T-cell (primary cell): ENCODE measurements around the gene CELSR3. TPM values are rescaled to one million over a fixed set of nuclear protein-coding genes. Genes with fewer than 3 reads are reported as not detected.

ENCODE experiments used
- ATAC-seq, 4 experiments: fragments of 200-7000 bp in 3 of 4; fragments of 150-1000 bp in 1 of 4; cut with Tn5 transposase; replicated peaks in 1 of 4; 1 replicate in 3 of 4; 2 replicates in 1 of 4; pipeline ENCODE4 v1.10.0; 2021; ENCODE audit warnings: moderate library complexity in 3 of 4, mild to moderate bottlenecking in 2 of 4, moderate number of reproducible peaks in 1 of 4
- CTCF ChIA-PET, 2 donors: fragments of 300-600 bp; sonication (Branson Sonifier 250); formaldehyde crosslinking; loops; one replicate each; lab custom pipeline; 2022; ENCODE audit warnings: antibody characterized with exemption in 2 of 2; lab: Charles Lee
- POLR2A ChIA-PET, 2 donors: fragments of 300-600 bp; sonication (Branson Sonifier 250); formaldehyde crosslinking; loops; one replicate each; lab custom pipeline; 2022; ENCODE audit warnings: antibody characterized with exemption in 2 of 2; lab: Charles Lee
- DNase-seq, 35 experiments: peaks; one replicate each; pipeline versions ENCODE4 v3.0.0 to v3.0.0-alpha.2; 2013 to 2023
- H3K27ac ChIP-seq: one replicate; pipeline ENCODE4 v1.5.1; 2013; ENCODE audit warnings: low read length
- H3K27me3 ChIP-seq, 2 experiments: replicated peaks in 1 of 2; 1 replicate in 1 of 2; 2 replicates in 1 of 2; pipeline versions ENCODE4 v1.6.1 to v1.7.0; 2013; ENCODE audit warnings: low read length in 1 of 2, mixed read lengths in 1 of 2; ENCODE audit not compliant: control insufficient read depth in 2 of 2, insufficient read depth in 2 of 2; ENCODE audit errors: extremely low read depth in 1 of 2
- H3K36me3 ChIP-seq, 2 donors: 1 replicate in 1 of 2; 2 replicates in 1 of 2; pipeline versions ENCODE4 v1.6.1 to v1.7.0; 2013; ENCODE audit warnings: low read length in 1 of 2; ENCODE audit not compliant: control insufficient read depth in 2 of 2, insufficient read depth in 1 of 2; ENCODE audit errors: extremely low read depth in 1 of 2
- H3K4me1 ChIP-seq, 2 experiments: 1 replicate in 1 of 2; 2 replicates in 1 of 2; pipeline versions ENCODE4 v1.6.1 to v1.7.0; 2013; ENCODE audit warnings: low read length in 2 of 2, mixed read lengths in 1 of 2; ENCODE audit not compliant: insufficient read depth in 2 of 2, control insufficient read depth in 1 of 2; ENCODE audit errors: extremely low read depth in 1 of 2
- H3K4me3 ChIP-seq, 2 donors: 1 replicate in 1 of 2; 2 replicates in 1 of 2; pipeline versions ENCODE4 v1.5.1 to v1.7.0; 2013; ENCODE audit warnings: mild to moderate bottlenecking in 2 of 2, low read length in 1 of 2, moderate library complexity in 1 of 2; ENCODE audit not compliant: control insufficient read depth in 1 of 2; ENCODE audit errors: extremely low read depth in 1 of 2
- H3K9me3 ChIP-seq: 2 replicates; pipeline ENCODE4 v1.7.0; 2013
- H3K27ac Mint-ChIP-seq, 2 donors: one replicate each; pipeline ENCODE4 v1.8.0; 2020 to 2021; ENCODE audit warnings: mild to moderate bottlenecking in 2 of 2, mixed read lengths in 2 of 2
- H3K27me3 Mint-ChIP-seq, 2 donors: one replicate each; pipeline ENCODE4 v1.8.0; 2021 to 2022; ENCODE audit warnings: mixed read lengths in 2 of 2
- H3K36me3 Mint-ChIP-seq: one replicate; pipeline ENCODE4 v1.8.0; 2021; ENCODE audit warnings: mixed read lengths
- H3K4me1 Mint-ChIP-seq, 3 donors: one replicate each; pipeline ENCODE4 v1.8.0; 2020 to 2022; ENCODE audit warnings: mixed read lengths in 3 of 3, mild to moderate bottlenecking in 1 of 3
- H3K4me3 Mint-ChIP-seq, 3 donors: one replicate each; pipeline ENCODE4 v1.8.0; 2020 to 2022; ENCODE audit warnings: mild to moderate bottlenecking in 3 of 3, mixed read lengths in 3 of 3, moderate library complexity in 3 of 3
- H3K9me3 Mint-ChIP-seq, 3 donors: one replicate each; pipeline ENCODE4 v1.8.0; 2020 to 2022; ENCODE audit warnings: mixed read lengths in 3 of 3
- WGBS: methylation state at CpG from one replicate; pipeline ENCODE4 v1.1.5; 2013; ENCODE audit warnings: missing lambda C conversion rate; ENCODE audit not compliant: insufficient coverage; 5-methylcytosine and 5-hydroxymethylcytosine counted together
- total RNA-seq, 35 experiments: library from RNA in 6 of 35; stranded (reverse) in 6 of 35; fragments of 120-200 nt in 1 of 35; gene quantifications; one replicate each; pipeline versions ENCODE4 v1.2.1 to v1.2.4 and lab custom pipeline; 2013 to 2026

Gene CELSR3
- total RNA-seq, 5 donors from 2014 or later (not counting 1 experiment from before 2014, with no cell fraction given) = 5.6 to 7.4 (median 6.2) TPM

DNA sequence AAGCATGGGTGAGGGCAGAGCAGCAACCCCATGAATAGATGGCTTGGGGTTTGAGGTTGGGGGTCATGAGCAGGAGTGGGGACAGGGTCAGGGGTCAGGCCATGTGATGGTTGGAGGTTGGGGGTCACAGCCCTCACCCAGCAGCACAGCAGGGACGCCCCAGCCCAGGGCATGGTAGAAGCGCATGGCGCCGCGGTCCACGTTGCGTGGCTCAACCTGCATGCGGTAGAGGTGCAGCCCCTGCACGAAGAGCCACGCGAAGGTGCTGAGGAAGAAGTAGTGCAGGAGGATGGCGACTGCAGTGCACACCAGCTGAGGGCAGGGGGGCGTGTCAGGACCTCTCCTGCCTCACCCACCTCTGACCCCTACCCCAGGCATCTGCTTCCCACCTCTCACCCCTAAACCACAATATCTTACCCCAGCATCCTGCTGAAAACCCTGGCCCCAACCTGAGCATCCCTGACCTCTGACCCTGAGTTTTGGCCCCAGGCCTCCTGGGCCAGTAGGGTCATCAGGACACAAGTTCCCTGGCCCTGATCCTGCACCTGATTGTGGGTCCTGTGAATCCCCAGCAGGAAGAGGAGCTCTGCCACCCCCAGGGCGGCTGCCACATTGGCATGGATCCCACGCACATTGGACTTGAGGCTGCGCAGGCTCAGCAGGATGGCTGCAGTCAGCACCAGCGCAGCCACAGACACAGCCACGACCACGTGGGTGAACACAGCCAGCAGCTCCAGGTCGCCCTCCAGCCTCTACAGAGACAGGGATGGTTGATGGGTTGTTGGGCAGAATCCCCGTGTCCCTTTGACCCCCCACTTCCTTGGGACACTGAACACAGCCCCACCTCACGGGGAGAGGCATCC lies 17.6 kb downstream of the CELSR3 start:
- Histone ChIP-seq H3K4me3 (no peak overlapping the region), H3K27me3 (peaks cover 0 to 14% of the 10 kb centered on the region in 2 experiments), H3K27ac (no peak overlapping the region), H3K9me3 (no peaks in the 10 kb centered on the region), H3K4me1 (no peaks in the 10 kb centered on the region), H3K36me3 (no peaks in the 10 kb centered on the region)
- no peak for ATAC-seq
- POLR2A ChIA-PET = no interaction called here
- WGBS = 93% methylated on average over 14 of the region's 22 CpGs
- Mint-ChIP-seq H3K27me3 (no peaks in the 10 kb centered on the region), H3K36me3 (no peaks in the 10 kb centered on the region), H3K27ac (no peak overlapping the region), H3K4me1 (no peaks in the 10 kb centered on the region), H3K9me3 (no peaks in the 10 kb centered on the region), H3K4me3 (no peak overlapping the region)
- no peak for DNase-seq
- CTCF ChIA-PET = interaction anchor here in 1 of 2 donors (0.5 kb wide), 1 partner anchor 1452 kb away, joined by 4 read pairs; no protein-coding TSS in a partner anchor

DNA sequence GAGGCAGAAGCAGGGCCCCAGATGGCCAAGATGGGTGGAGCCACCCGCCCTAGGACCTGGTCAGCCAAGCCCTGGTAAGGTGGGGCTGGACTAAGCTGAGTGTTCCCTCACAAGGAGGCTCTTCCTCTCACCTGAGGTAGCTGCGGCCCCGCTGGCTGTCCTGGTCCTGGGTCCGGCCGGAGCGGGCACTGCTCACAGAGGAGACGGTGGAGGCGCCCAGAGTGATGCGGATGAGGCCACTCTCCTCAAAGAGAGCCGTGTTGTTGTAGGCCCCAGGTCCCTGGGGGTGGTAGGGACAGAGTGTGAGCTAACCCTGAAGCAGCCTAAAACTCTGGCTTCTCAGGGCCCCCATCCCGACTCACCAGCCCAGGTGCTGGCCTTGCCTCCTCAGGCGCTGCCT lies 20.1 kb downstream of the CELSR3 start:
- no peaks in the 10 kb centered on the region for H3K4me1 ChIP-seq
- ChIA-PET POLR2A (no interaction called here), CTCF (no interaction called here)
- no peaks in the 10 kb centered on the region for H3K36me3 ChIP-seq
- Mint-ChIP-seq H3K27me3 (no peaks in the 10 kb centered on the region), H3K36me3 (no peaks in the 10 kb centered on the region), H3K4me3 (no peak overlapping the region), H3K9me3 (no peaks in the 10 kb centered on the region), H3K27ac (no peak overlapping the region), H3K4me1 (peaks cover 0 to 4% (median 0%) of the 10 kb centered on the region in 3 donors)
- peaks cover 0 to 16% of the 10 kb centered on the region in 2 experiments for H3K27me3 ChIP-seq
- ATAC-seq (no peak), DNase-seq (no peak)
- WGBS = 90% methylated on average over 11 of the region's 12 CpGs
- H3K4me3 ChIP-seq = no peak overlapping the region
- no peak overlapping the region for H3K27ac ChIP-seq
- H3K9me3 ChIP-seq = no peaks in the 10 kb centered on the region

DNA sequence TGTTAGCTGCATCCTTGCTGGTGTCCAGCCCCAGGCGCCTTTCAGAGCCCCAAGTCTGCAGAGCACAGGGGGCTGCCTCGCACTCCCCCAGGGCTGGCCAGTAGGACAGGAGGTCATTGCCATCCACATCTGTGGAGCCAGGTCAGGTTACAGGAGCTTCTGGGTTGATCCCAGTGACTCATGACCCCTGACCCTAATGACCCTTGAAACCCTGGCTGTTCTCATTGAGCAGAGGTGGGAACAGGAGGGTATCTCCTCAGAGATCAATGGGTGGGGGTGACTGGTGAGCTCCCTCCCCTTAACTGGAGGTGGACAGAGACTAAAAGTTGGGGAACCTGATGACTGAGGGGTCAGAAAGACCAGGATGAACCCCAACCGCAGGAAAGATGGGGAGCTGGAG lies 21.3 kb downstream of the CELSR3 start:
- H3K36me3 Mint-ChIP-seq = no peaks in the 10 kb centered on the region
- Histone ChIP-seq H3K4me1 (peaks cover 0 to 2% of the 10 kb centered on the region in 2 experiments), H3K9me3 (no peaks in the 10 kb centered on the region), H3K27ac (no peak overlapping the region), H3K27me3 (peaks cover 0 to 16% of the 10 kb centered on the region in 2 experiments), H3K36me3 (no peaks in the 10 kb centered on the region), H3K4me3 (no peak overlapping the region)
- H3K4me1 Mint-ChIP-seq = peaks cover 0 to 4% (median 2%) of the 10 kb centered on the region in 3 donors
- no peak overlapping the region for H3K27ac Mint-ChIP-seq
- no peaks in the 10 kb centered on the region for H3K9me3 Mint-ChIP-seq
- ATAC-seq (no peak), DNase-seq (no peak)
- H3K4me3 Mint-ChIP-seq = no peak overlapping the region
- ChIA-PET POLR2A (no interaction called here), CTCF (no interaction called here)
- 94% methylated on average over 3 of the region's 3 CpGs for WGBS
- H3K27me3 Mint-ChIP-seq = no peaks in the 10 kb centered on the region

DNA sequence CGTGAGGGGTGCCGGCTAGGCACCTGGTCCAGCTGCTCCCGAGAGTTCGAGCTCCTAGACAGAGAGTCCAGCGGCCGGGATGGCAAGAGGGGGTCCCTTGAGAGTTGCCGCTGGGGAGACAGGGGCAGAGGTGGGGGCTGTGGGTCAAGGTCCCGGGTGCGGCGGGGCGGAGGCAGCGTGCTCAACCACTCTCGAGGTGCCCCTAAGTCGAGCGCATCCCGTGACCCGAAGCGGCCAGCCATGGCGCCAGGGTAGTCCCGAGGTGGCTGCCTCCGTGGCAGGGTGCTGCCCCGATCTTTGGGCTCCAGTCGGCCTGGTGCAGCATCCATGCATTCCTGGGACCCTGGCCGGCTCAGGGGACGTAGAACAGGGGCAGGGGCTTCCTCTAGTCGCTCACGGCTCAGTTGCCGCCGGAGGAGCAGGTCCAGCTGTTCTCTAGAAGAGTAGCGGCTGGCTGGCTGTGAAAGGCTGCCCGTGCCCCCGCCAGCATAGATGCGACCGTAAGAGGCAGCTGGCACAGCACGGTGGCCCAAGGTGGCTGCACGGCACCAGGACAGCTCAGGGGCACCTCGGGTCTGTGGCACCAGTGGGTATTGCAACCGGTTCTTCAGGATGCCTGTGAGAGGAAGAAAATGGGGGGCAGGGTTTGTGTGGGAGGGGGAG lies 22.6 kb downstream of the CELSR3 start:
- Mint-ChIP-seq H3K27me3 (no peaks in the 10 kb centered on the region), H3K36me3 (no peaks in the 10 kb centered on the region), H3K27ac (no peak overlapping the region), H3K4me1 (peaks cover 8 to 10% (median 10%) of the 10 kb centered on the region in 3 donors), H3K4me3 (no peak overlapping the region), H3K9me3 (no peaks in the 10 kb centered on the region)
- WGBS = 94% methylated on average over 38 of the region's 38 CpGs
- Histone ChIP-seq H3K9me3 (no peaks in the 10 kb centered on the region), H3K36me3 (no peaks in the 10 kb centered on the region), H3K27me3 (peaks cover 0 to 14% of the 10 kb centered on the region in 2 experiments), H3K4me1 (peaks cover 0 to 12% of the 10 kb centered on the region in 2 experiments), H3K27ac (no peak overlapping the region), H3K4me3 (no peak overlapping the region)
- ATAC-seq (no peak), DNase-seq (no peak)
- ChIA-PET POLR2A (no interaction called here), CTCF (no interaction called here)

DNA sequence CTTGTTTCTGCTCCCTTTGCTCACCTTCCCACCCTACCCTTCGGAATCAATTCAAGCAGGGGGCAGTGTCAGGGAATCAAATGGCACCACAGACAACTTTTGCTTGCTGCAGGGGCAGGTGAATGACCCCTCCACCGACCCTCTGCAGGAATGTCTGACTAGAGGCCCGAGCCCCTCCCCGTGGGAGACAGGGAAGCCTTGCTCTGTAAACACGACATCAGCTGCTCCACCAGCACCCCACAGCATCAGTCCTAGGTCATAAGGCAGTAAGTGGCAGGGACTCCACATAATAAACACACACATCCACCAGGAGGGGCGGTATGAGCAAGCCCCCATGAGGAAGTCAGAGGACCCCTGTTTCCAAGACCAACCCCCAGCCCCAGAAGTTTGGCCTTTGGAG lies 25.4 kb downstream of the CELSR3 start:
- POLR2A ChIA-PET = interaction anchor here in 1 of 2 donors (0.6 kb wide), 1 partner anchor 489 kb away, joined by 3 read pairs; no protein-coding TSS in a partner anchor
- 93% methylated on average over 5 of the region's 6 CpGs for WGBS
- no peak for DNase-seq

DNA sequence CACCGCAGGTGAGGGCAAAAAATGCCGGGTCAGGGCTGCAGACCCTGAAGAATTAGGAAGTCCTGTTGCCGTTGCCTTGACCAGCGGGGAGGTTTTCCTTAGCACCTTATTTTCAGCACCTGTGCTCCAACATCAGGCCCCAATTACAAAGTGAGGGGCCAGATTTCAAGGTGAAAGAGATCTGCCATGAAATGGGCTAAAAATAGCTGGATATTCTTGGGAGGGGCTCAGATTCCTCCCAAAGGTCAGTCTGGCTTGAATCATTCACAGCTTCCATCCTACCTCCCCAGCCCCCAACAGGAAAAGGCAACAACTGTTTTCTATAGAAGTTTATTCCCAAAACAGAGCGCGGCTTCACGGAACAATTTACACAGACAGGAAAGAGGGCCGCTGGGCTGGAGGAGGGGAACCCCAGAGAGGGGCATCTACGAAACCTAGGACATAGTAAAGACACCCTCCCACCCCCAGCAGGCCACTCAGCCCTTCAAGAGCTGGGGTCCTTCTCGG lies 26.5 kb downstream of the CELSR3 start:
- 0% methylated on average over 1 of the region's 10 CpGs for WGBS
- Histone ChIP-seq H3K27ac (no peak overlapping the region), H3K4me1 (peaks cover 4 to 32% of the 10 kb centered on the region in 2 experiments), H3K4me3 (peak overlapping the region; percentile 79 to 90), H3K9me3 (no peaks in the 10 kb centered on the region), H3K36me3 (peaks cover under 1 to 6% of the 10 kb centered on the region in 2 donors), H3K27me3 (peaks cover 0 to 11% of the 10 kb centered on the region in 2 experiments)
- Mint-ChIP-seq H3K4me3 (peak overlapping the region; percentile 85 to 88 (median 88)), H3K36me3 (peaks cover 3% of the 10 kb centered on the region), H3K4me1 (peaks cover 18 to 25% (median 23%) of the 10 kb centered on the region in 3 donors), H3K9me3 (no peaks in the 10 kb centered on the region), H3K27me3 (no peaks in the 10 kb centered on the region), H3K27ac (no peak overlapping the region)
- ChIA-PET POLR2A (interaction anchor here in 1 of 2 donors (0.6 kb wide), 1 partner anchor 303 kb away, joined by 3 read pairs; no protein-coding TSS in a partner anchor), CTCF (interaction anchor here in 1 of 2 donors (0.5 to 1.1 kb wide), 3 partner anchors 25 to 50 kb away, joined by 3 to 6 read pairs (median 4); partner anchors contain the start of gene NCKIPSD)
- no peak for DNase-seq
- ATAC-seq = no peak

More for the DNA sequence above, 25.4 kb downstream of the CELSR3 start:
- peaks cover 18 to 25% (median 23%) of the 10 kb centered on the region in 3 donors for H3K4me1 Mint-ChIP-seq
- peak overlapping the region; percentile 50 to 85 (median 57) for H3K4me3 Mint-ChIP-seq
- H3K27ac Mint-ChIP-seq = no peak overlapping the region
- CTCF ChIA-PET = no interaction called here
- peaks cover 3% of the 10 kb centered on the region for H3K36me3 Mint-ChIP-seq
- Histone ChIP-seq H3K4me1 (peaks cover 4 to 30% of the 10 kb centered on the region in 2 experiments), H3K9me3 (no peaks in the 10 kb centered on the region), H3K27me3 (peaks cover 0 to 15% of the 10 kb centered on the region in 2 experiments), H3K27ac (no peak overlapping the region), H3K4me3 (no peak overlapping the region), H3K36me3 (peaks cover 0 to 6% of the 10 kb centered on the region in 2 donors)
- no peaks in the 10 kb centered on the region for H3K9me3 Mint-ChIP-seq
- no peaks in the 10 kb centered on the region for H3K27me3 Mint-ChIP-seq
- ATAC-seq = no peak
